DMS53 treated with DMSO at 0.1 percent for 48 hours (cell line): ENCODE data around the gene MAPK9.
"Not testable (repeated sequence)": the region's sequence is repeated elsewhere in the genome, so short reads cannot be mapped to it uniquely, and the experiment has no call there.

ENCODE experiments used
- DNase-seq: peaks from one replicate; lab custom pipeline; 2025; ENCODE audit not compliant: unreplicated experiment; lab: John Stamatoyannopoulos, UW

The MAPK9 gene

GRCh38 chr5:180326989-180327565 is 35.2 kb upstream of the MAPK9 start:
- DNase-seq: no peak

- DNase-seq: no peak
Observed at GRCh38 chr5:180324601-180324950, 32.7 kb upstream of the MAPK9 start.

GRCh38 chr5:180323941-180324600 is 32.2 kb upstream of the MAPK9 start:
- DNase-seq: no peak

GRCh38 chr5:180323160-180323559 is 31.3 kb upstream of the MAPK9 start:
- no peak for DNase-seq

GRCh38 chr5:180318456-180319089 is 26.7 kb upstream of the MAPK9 start:
- no peak for DNase-seq

GRCh38 chr5:180316586-180316985 is 24.7 kb upstream of the MAPK9 start:
- DNase-seq: no peak

- no peak for DNase-seq
Observed at GRCh38 chr5:180315762-180316212, 23.9 kb upstream of the MAPK9 start.

- peak; percentile 87 for DNase-seq
Observed at GRCh38 chr5:180313677-180314505, 22.0 kb upstream of the MAPK9 start.

GRCh38 chr5:180311216-180311615 is 19.3 kb upstream of the MAPK9 start:
- DNase-seq: no peak

- no peak for DNase-seq
Observed at GRCh38 chr5:180306796-180307195, 14.9 kb upstream of the MAPK9 start.

- DNase-seq: no peak
Observed at GRCh38 chr5:180305481-180305880, 13.6 kb upstream of the MAPK9 start.

GRCh38 chr5:180304431-180305375 is 12.8 kb upstream of the MAPK9 start:
- DNase-seq: no peak

GRCh38 chr5:180304016-180304292 is 12.1 kb upstream of the MAPK9 start:
- no peak for DNase-seq

GRCh38 chr5:180303226-180304015 is 11.5 kb upstream of the MAPK9 start:
- DNase-seq: no peak

GRCh38 chr5:180302256-180302655 is 10.4 kb upstream of the MAPK9 start:
- DNase-seq: no peak

GRCh38 chr5:180301253-180301652 is 9.4 kb upstream of the MAPK9 start:
- no peak for DNase-seq

- no peak for DNase-seq
Observed at GRCh38 chr5:180299526-180299925, 7.6 kb upstream of the MAPK9 start.

GRCh38 chr5:180299014-180299413 is 7.1 kb upstream of the MAPK9 start:
- DNase-seq: not testable (repeated sequence)

- no peak for DNase-seq
Observed at GRCh38 chr5:180297587-180298282, 5.9 kb upstream of the MAPK9 start.
